GM19238 (cell line): ENCODE measurements around the gene SLCO4A1.
"Not testable (repeated sequence)": the region's sequence is repeated elsewhere in the genome, so short reads cannot be mapped to it uniquely, and the experiment has no call there.

Source experiments
- DNase-seq: peaks from one replicate; pipeline ENCODE4 v3.0.0; 2011; ENCODE audit warnings: low spot score; ENCODE audit not compliant: insufficient read length

Gene SLCO4A1

GRCh38 chr20:62622178-62622876 is 20.0 kb upstream of the SLCO4A1 start:
- no peak for DNase-seq

DNA sequence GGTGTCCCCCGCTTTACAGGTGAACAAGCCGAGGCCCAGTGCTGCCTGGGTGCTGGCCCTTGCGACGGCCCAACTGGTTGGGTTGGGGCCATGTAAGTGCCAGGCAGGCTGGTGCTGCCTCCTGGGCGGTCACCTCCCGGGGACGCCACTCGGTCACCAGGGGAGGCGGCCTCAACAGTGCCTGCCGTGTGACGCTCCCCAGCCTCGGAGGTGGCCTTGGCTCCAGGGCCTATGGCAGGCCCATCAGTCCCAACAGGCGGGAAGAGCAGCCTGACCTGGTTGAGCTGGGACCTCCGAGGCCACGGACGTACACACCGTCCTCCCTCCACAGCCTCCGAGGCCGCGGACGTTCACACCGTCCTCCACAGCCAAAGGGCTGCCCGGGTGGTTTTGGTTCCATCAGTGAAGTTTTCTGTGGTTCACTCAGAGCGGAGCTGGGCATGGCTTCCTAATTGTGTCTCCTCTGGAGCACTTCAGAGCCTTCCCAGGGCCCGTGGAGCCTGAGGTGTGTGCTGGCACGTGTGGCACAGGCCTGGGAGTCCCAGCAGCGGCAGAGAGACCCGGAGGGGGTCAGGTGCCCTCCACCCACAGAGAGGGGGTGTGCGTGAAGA is 19.3 kb upstream of the SLCO4A1 start:
- DNase-seq = no peak

GRCh38 chr20:62623488-62624324 is 18.6 kb upstream of the SLCO4A1 start:
- DNase-seq = peak; percentile 99

DNA sequence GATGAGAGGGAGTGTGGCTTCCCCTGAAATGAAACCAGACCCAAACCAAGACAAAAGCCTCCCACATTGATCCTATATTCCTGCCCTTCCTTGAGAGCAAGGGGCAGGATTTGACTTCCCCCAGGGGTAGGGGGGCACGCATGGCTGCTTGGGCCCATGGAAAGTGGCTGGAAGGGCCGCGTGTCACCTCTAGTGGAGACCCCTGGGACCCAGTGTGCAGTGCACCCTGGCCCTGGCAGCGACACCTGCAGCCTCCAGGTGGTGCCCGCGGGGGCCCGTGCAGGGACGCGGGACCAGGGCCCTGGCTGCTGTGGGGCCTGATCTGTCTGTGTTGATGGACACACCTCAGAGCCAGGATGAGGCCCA is 18.0 kb upstream of the SLCO4A1 start:
- DNase-seq = peak; percentile 57

- no peak for DNase-seq
Measured at GRCh38 chr20:62624719-62625453, 17.4 kb upstream of the SLCO4A1 start.

- no peak for DNase-seq
Measured at GRCh38 chr20:62625516-62625915, 16.8 kb upstream of the SLCO4A1 start.

GRCh38 chr20:62625921-62626547 is 16.3 kb upstream of the SLCO4A1 start:
- DNase-seq = no peak

DNA sequence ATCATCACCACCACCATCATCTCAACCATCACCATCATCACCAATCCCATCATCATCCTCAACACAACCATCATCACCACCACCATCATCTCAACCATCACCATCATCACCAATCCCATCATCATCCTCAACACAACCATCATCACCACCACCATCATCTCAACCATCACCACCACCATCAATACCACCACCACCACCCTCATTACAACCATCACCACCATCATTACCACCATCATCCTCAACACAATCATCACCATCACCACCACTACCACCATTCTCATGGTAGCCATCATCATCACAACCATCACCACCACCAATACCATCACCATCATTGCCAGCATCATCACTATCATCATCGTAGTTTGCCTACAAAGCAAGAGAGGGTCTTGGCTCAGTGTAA is 14.9 kb upstream of the SLCO4A1 start:
- not testable (repeated sequence) for DNase-seq

GRCh38 chr20:62627901-62628612 is 14.2 kb upstream of the SLCO4A1 start:
- peak; percentile 62 for DNase-seq

GRCh38 chr20:62628691-62629090 is 13.6 kb upstream of the SLCO4A1 start:
- no peak for DNase-seq

- DNase-seq = no peak
Measured at GRCh38 chr20:62629864-62630470, 12.3 kb upstream of the SLCO4A1 start.

DNA sequence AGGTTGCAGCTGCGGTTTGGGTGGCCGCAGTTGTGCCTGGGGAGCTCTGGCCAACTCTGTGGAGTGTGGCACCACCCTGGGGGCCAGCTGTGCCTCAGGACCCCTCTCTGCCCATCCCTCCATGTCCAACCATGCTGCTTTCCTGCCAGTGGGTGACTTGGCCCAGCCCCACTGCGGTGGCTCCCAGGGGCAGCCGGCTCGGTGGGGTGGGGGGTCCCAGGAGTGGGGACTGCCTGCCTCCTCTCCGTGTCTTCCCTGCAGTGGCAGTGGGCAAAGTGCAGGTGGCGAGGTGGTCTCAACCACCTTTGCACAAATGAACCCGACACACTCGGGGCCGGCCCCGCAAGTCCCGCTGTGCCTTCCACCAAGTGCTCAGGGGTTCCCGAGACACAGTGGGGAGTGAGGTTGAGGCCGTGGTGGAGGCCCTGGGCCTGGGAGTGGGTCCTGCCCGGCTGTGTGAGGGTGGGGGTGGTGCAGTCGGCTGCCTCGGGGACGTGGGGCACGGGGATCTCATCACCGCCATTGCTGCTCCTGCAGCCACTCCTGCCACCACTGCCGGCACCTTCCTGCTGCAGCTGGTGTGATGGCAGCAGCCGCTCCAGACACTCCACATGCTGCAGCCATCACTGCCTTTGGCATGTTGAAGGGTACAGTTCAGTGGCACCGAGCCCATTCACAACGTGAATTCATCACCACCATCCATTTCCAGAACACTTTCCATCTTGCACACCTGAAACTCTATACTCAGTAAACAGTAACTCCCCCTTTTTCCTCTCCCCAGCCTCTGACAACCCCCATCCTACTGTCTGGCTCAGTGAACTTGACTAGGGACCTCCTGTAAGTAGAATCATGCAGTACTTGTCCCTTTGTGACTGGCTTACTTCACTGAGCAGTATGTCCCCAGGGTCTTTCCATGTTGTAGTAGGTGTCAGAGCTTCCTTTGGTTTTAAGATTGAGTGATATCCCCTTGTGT is 10.7 kb upstream of the SLCO4A1 start:
- DNase-seq = no peak

DNA sequence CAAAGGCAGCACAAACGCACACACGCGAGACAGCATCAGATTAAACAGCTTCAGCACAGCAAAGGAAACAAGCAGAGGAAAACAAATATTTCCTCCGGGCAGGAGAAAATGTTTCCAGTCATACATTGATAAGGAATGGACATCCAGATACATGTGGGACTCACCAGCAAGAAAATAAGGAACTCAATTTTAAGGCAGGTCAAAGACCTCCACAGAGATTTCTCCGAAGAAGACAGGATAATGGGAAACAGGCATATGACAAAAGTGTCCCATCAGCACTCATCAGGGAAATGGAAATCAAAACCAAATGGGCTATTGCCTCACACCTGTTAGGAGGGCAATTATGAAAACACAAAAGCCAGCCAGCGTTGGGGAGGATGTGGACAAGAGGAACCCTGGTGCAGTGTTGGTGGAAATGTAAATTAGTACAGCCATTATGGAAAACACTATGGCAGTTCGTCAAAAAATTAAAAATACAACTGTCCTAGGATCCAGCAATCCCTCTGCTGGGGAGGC is 9.7 kb upstream of the SLCO4A1 start:
- no peak for DNase-seq

- DNase-seq = no peak
Measured at GRCh38 chr20:62633598-62634329, 8.5 kb upstream of the SLCO4A1 start.

GRCh38 chr20:62634330-62634967 is 7.9 kb upstream of the SLCO4A1 start:
- no peak for DNase-seq

DNA sequence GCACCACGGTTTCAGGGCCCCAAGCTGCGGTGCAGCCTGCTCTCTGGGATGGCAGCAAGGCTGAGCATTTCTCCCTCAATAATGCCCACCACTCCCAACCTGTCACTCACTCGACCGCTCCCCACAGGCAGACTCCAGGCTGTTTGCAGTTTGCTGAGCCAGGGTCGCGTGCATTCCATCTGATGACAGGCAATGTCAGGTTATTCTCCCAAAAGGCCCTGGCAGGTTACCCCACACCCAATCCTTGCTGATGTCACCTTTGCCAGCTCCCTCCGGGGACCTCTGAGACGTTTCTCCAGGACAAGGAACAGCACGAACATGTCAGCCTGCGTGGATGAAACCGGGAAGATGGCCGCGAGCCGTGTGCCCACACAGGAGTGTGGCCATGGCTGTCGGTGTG is 7.1 kb upstream of the SLCO4A1 start:
- DNase-seq = no peak

GRCh38 chr20:62635852-62636251 is 6.5 kb upstream of the SLCO4A1 start:
- no peak for DNase-seq

- DNase-seq = no peak
Measured at GRCh38 chr20:62636446-62636845, 5.9 kb upstream of the SLCO4A1 start.
